K562 (cell line): ENCODE data around the gene DDX50. TPM values are rescaled to one million over a fixed set of nuclear protein-coding genes. Genes with fewer than 3 reads are reported as not detected.

Experiments used
- EZH2 ChIP-seq: IDR thresholded peaks from 2 replicates; pipeline ENCODE4 v1.6.1; 2012; ENCODE audit warnings: low read depth, mild to moderate bottlenecking, inconsistent platforms, low read length, borderline replicate concordance
- HIVEP1 ChIP-seq: fragments of 250-450 bp; sonication (Bioruptor Pico); IDR thresholded peaks from 2 replicates; pipeline ENCODE4 v1.4.0; 2020; ENCODE audit warnings: mild to moderate bottlenecking
- HNRNPLL ChIP-seq: fragments of 200-400 bp; formaldehyde crosslinking; IDR thresholded peaks from 2 replicates; pipeline ENCODE4 v1.6.1; 2017; ENCODE audit warnings: low read length, low read depth, mild to moderate bottlenecking; ENCODE audit not compliant: poor library complexity, severe bottlenecking
- IRF1 ChIP-seq: sonication (generic); formaldehyde crosslinking; IDR thresholded peaks from 2 replicates; pipeline ENCODE4 v1.8.0; 2022; ENCODE audit warnings: missing genetic modification reagents, mild to moderate bottlenecking, borderline replicate concordance
- KAT8 ChIP-seq: fragments of 450-650 bp; IDR thresholded peaks from 2 replicates; pipeline ENCODE4 v1.6.1; 2016; ENCODE audit warnings: low read depth, mild to moderate bottlenecking
- KDM4B ChIP-seq, 2 experiments: fragments of 450-650 bp in 1 of 2; sonication (generic) in 1 of 2; IDR thresholded peaks; 2 replicates each; pipeline ENCODE4 v1.6.1; 2016 to 2017; ENCODE audit warnings: borderline replicate concordance in 2 of 2, antibody characterized with exemption in 1 of 2, low read depth in 1 of 2, mild to moderate bottlenecking in 1 of 2
- MTA2 ChIP-seq: fragments of 450-650 bp; IDR thresholded peaks from 2 replicates; pipeline ENCODE4 v1.6.1; 2016; ENCODE audit warnings: low read depth
- NCOR1 ChIP-seq: fragments of 450-650 bp; IDR thresholded peaks from 2 replicates; pipeline ENCODE4 v1.6.1; 2016; ENCODE audit warnings: mild to moderate bottlenecking, moderate library complexity
- NELFE ChIP-seq: IDR thresholded peaks from 2 replicates; pipeline ENCODE4 v1.6.1; 2011; ENCODE audit warnings: mild to moderate bottlenecking; ENCODE audit not compliant: insufficient read depth, insufficient read length
- POLR2B ChIP-seq: fragments of 450-650 bp; IDR thresholded peaks from 2 replicates; pipeline ENCODE4 v1.6.1; 2018; ENCODE audit warnings: low read depth; ENCODE audit not compliant: partially characterized antibody
- RNF2 ChIP-seq: sonication (generic); IDR thresholded peaks from 2 replicates; pipeline ENCODE4 v1.6.1; 2016
- TFAP4 ChIP-seq: sonication (generic); formaldehyde crosslinking; IDR thresholded peaks from 2 replicates; pipeline ENCODE4 v1.8.0; 2022; ENCODE audit warnings: missing genetic modification reagents, mild to moderate bottlenecking, moderate library complexity, borderline replicate concordance
- ZBTB12 ChIP-seq: fragments of 250-450 bp; sonication (Bioruptor Pico); IDR thresholded peaks from 2 replicates; pipeline ENCODE4 v1.4.0; 2020
- ZNF124 ChIP-seq: sonication (generic); formaldehyde crosslinking; IDR thresholded peaks from 2 replicates; pipeline ENCODE4 v1.8.1; 2022; ENCODE audit warnings: missing genetic modification reagents
- ZNF133 ChIP-seq: fragments of 250-450 bp; sonication (Bioruptor Pico); IDR thresholded peaks from 2 replicates; pipeline ENCODE4 v1.4.0; 2020; ENCODE audit warnings: mild to moderate bottlenecking
- ZNF384 ChIP-seq: IDR thresholded peaks from 2 replicates; pipeline ENCODE4 v1.6.1; 2012; ENCODE audit warnings: low read depth, low read length, improper control_type of control experiment
- ZNF445 ChIP-seq: fragments of 250-450 bp; sonication (Bioruptor Pico); IDR thresholded peaks from 2 replicates; pipeline ENCODE4 v1.4.0; 2020; ENCODE audit warnings: low read depth, mild to moderate bottlenecking, moderate library complexity
- ZNF766 ChIP-seq: fragments of 200-800 bp; sonication (Bioruptor generic); conservative IDR thresholded peaks from 2 replicates; pipeline ENCODE4 v1.6.1; 2016; ENCODE audit warnings: missing genetic modification characterization, missing compliant biosample characterization
- ZNF79 ChIP-seq: fragments of 250-450 bp; sonication (Bioruptor Pico); IDR thresholded peaks from 2 replicates; pipeline ENCODE4 v1.4.0; 2020; ENCODE audit warnings: low read depth, mild to moderate bottlenecking, moderate library complexity
- polyA plus RNA-seq, 8 experiments: library from polyadenylated mRNA; depleted of rRNA in 4 of 8; stranded (reverse) in 5 of 8; unstranded in 3 of 8; fragments of >200 nt; fragmentation: Nextera tagmentation in 2 of 8; fragmentation: Illumina TruSeq in 1 of 8; extraction: Ambion mirVana in 2 of 8; extraction: Trizol in 1 of 8; gene quantifications; 2 replicates each; pipeline versions ENCODE4 v1.2.1 to v1.2.3, GENCODE V29; 2011 to 2014; ENCODE audit warnings: inconsistent platforms in 1 of 8, missing spikeins in 1 of 8
- total RNA-seq, 7 experiments: library from RNA; depleted of rRNA in 6 of 7; stranded (reverse); fragments of >200 nt in 6 of 7; fragmentation: Illumina TruSeq in 2 of 7; extraction: Trizol in 2 of 7; gene quantifications; 2 replicates each; pipeline versions ENCODE4 v1.2.1 to v1.2.3, GENCODE V29; 2011 to 2021; ENCODE audit warnings: low replicate concordance in 1 of 7
- TF ChIP-seq, protein P1 (sequence below): fragments of 250-450 bp; sonication (Bioruptor Pico); IDR thresholded peaks from 2 replicates; pipeline ENCODE4 v1.4.0; 2020; ENCODE audit warnings: mild to moderate bottlenecking, moderate library complexity, borderline replicate concordance
- TF ChIP-seq, protein P2 (sequence below): fragments of 450-650 bp; IDR thresholded peaks from 2 replicates; pipeline ENCODE4 v1.7.0; 2016; ENCODE audit warnings: borderline replicate concordance

DDX50 gene
- total and polyA plus RNA-seq, 9 of the 15 experiments (the other 6 are each of a cell fraction or from before 2014, with no cell fraction given), result 36.7 to 86.8 (median 57.4) TPM

- no peak for TF ChIP-seq EZH2
- no peak for TF ChIP-seq ZNF766 (CRISPR knock-in tag)
- peak; percentile 57; the same call in 1 of the 2 replicates for TF ChIP-seq NCOR1
- 0 out of 2 replicates have a peak, but pooled peaks have one; percentile 3 for TF ChIP-seq IRF1
- peak; percentile 89 for TF ChIP-seq ZBTB12 (CRISPR knock-in tag)
- no peak for TF ChIP-seq ZNF124
- TF ChIP-seq ZNF445 (CRISPR knock-in tag), result no peak
- peak in 1 of 2 experiments; percentile 95; a peak in 1 of 4 replicates for TF ChIP-seq KDM4B (IDR thresholded peaks at IDR 0.05; ENCODE audit: borderline replicate concordance in 2 of 2, low read depth in 1 of 2)
- TF ChIP-seq, protein P1, sequence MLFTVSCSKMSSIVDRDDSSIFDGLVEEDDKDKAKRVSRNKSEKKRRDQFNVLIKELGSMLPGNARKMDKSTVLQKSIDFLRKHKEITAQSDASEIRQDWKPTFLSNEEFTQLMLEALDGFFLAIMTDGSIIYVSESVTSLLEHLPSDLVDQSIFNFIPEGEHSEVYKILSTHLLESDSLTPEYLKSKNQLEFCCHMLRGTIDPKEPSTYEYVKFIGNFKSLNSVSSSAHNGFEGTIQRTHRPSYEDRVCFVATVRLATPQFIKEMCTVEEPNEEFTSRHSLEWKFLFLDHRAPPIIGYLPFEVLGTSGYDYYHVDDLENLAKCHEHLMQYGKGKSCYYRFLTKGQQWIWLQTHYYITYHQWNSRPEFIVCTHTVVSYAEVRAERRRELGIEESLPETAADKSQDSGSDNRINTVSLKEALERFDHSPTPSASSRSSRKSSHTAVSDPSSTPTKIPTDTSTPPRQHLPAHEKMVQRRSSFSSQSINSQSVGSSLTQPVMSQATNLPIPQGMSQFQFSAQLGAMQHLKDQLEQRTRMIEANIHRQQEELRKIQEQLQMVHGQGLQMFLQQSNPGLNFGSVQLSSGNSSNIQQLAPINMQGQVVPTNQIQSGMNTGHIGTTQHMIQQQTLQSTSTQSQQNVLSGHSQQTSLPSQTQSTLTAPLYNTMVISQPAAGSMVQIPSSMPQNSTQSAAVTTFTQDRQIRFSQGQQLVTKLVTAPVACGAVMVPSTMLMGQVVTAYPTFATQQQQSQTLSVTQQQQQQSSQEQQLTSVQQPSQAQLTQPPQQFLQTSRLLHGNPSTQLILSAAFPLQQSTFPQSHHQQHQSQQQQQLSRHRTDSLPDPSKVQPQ (CRISPR knock-in tag), result no peak
- TF ChIP-seq TFAP4, result peak; percentile 83
- TF ChIP-seq ZNF79 (CRISPR knock-in tag), result no peak
- peak; percentile 91 for TF ChIP-seq POLR2B
- peak; percentile 93 for TF ChIP-seq HNRNPLL
- TF ChIP-seq HIVEP1 (CRISPR knock-in tag), result no peak
- TF ChIP-seq, protein P2, sequence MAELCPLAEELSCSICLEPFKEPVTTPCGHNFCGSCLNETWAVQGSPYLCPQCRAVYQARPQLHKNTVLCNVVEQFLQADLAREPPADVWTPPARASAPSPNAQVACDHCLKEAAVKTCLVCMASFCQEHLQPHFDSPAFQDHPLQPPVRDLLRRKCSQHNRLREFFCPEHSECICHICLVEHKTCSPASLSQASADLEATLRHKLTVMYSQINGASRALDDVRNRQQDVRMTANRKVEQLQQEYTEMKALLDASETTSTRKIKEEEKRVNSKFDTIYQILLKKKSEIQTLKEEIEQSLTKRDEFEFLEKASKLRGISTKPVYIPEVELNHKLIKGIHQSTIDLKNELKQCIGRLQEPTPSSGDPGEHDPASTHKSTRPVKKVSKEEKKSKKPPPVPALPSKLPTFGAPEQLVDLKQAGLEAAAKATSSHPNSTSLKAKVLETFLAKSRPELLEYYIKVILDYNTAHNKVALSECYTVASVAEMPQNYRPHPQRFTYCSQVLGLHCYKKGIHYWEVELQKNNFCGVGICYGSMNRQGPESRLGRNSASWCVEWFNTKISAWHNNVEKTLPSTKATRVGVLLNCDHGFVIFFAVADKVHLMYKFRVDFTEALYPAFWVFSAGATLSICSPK, result no peak
- no peak for TF ChIP-seq NELFE
- no peak for TF ChIP-seq ZNF133
- peak; percentile 62 for TF ChIP-seq RNF2
- no peak; the same call in 1 of the 2 replicates for TF ChIP-seq ZNF384
- peak; percentile 88 for TF ChIP-seq KAT8
- TF ChIP-seq MTA2, result no peak
Measured at GRCh38 chr10:68955832-68956532, 54.9 kb downstream of the DDX50 start, which contains the start of gene DDX21 (continued).
